ENCODE results near the gene TMEM220. TPM values are rescaled to one million over a fixed set of nuclear protein-coding genes. Genes with fewer than 3 reads are reported as not detected.
A peak's percentile ranks its signal among the peaks of the same experiment; 100 is the strongest.

TMEM220 gene
- total and polyA plus RNA-seq, 2 experiments from 2014 or later: 3.1 to 7.8 TPM

DNA sequence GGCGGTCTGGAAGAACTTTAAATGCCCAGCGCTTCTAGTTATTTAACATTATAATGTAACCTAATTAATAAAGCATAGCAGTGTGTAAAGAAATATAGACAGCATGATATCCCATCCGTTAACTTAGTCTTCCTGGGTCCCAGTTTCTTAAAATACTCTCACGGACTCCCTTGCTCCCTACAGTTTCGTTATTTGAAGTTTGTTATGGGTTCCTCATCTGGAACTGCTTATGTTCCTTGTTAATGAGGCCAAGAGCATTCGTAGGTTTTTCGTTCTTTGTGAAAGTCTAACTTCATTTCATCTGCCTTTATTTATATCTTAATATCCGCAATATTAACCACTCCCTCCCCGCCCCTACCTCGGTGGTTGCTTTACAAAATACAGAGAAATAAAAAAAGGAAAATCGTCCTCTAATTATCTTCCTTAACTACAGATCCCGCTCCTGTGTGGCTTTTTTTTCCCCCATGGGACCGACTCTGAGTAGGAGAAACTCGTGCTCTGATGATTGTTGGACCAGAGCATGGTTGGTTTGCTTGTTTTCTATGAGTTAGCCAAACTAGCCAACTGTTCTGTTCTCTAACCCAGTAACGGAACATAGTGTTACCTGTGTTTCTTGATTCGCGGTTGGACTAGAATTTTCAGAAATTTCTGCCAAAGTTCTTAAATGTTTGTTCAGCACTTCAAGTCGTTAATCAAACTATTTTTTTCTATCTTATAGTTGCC is 31.6 kb downstream of the TMEM220 start (continued):
- TF ChIP-seq, protein P1, sequence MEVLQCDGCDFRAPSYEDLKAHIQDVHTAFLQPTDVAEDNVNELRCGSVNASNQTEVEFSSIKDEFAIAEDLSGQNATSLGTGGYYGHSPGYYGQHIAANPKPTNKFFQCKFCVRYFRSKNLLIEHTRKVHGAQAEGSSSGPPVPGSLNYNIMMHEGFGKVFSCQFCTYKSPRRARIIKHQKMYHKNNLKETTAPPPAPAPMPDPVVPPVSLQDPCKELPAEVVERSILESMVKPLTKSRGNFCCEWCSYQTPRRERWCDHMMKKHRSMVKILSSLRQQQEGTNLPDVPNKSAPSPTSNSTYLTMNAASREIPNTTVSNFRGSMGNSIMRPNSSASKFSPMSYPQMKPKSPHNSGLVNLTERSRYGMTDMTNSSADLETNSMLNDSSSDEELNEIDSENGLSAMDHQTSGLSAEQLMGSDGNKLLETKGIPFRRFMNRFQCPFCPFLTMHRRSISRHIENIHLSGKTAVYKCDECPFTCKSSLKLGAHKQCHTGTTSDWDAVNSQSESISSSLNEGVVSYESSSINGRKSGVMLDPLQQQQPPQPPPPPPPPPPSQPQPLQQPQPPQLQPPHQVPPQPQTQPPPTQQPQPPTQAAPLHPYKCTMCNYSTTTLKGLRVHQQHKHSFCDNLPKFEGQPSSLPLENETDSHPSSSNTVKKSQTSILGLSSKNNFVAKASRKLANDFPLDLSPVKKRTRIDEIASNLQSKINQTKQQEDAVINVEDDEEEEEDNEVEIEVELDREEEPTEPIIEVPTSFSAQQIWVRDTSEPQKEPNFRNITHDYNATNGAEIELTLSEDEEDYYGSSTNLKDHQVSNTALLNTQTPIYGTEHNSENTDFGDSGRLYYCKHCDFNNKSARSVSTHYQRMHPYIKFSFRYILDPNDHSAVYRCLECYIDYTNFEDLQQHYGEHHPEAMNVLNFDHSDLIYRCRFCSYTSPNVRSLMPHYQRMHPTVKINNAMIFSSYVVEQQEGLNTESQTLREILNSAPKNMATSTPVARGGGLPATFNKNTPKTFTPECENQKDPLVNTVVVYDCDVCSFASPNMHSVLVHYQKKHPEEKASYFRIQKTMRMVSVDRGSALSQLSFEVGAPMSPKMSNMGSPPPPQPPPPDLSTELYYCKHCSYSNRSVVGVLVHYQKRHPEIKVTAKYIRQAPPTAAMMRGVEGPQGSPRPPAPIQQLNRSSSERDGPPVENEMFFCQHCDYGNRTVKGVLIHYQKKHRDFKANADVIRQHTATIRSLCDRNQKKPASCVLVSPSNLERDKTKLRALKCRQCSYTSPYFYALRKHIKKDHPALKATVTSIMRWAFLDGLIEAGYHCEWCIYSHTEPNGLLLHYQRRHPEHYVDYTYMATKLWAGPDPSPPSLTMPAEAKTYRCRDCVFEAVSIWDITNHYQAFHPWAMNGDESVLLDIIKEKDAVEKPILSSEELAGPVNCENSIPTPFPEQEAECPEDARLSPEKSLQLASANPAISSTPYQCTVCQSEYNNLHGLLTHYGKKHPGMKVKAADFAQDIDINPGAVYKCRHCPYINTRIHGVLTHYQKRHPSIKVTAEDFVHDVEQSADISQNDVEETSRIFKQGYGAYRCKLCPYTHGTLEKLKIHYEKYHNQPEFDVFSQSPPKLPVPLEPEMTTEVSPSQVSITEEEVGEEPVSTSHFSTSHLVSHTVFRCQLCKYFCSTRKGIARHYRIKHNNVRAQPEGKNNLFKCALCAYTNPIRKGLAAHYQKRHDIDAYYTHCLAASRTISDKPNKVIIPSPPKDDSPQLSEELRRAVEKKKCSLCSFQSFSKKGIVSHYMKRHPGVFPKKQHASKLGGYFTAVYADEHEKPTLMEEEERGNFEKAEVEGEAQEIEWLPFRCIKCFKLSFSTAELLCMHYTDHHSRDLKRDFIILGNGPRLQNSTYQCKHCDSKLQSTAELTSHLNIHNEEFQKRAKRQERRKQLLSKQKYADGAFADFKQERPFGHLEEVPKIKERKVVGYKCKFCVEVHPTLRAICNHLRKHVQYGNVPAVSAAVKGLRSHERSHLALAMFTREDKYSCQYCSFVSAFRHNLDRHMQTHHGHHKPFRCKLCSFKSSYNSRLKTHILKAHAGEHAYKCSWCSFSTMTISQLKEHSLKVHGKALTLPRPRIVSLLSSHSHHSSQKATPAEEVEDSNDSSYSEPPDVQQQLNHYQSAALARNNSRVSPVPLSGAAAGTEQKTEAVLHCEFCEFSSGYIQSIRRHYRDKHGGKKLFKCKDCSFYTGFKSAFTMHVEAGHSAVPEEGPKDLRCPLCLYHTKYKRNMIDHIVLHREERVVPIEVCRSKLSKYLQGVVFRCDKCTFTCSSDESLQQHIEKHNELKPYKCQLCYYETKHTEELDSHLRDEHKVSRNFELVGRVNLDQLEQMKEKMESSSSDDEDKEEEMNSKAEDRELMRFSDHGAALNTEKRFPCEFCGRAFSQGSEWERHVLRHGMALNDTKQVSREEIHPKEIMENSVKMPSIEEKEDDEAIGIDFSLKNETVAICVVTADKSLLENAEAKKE (CRISPR knock-in tag; IDR thresholded peaks at IDR 0.05): no peak
- TF ChIP-seq ZNF114 (CRISPR knock-in tag; IDR thresholded peaks at IDR 0.05) (no peak), EZH2phosphoT487 (IDR thresholded peaks at IDR 0.05; ENCODE audit: unreplicated experiment) (no peak), ZNF331 (CRISPR knock-in tag; IDR thresholded peaks at IDR 0.05; ENCODE audit: low read depth) (no peak), STAT1 (IDR thresholded peaks at IDR 0.05; ENCODE audit: unreplicated experiment) (no peak)

DNA sequence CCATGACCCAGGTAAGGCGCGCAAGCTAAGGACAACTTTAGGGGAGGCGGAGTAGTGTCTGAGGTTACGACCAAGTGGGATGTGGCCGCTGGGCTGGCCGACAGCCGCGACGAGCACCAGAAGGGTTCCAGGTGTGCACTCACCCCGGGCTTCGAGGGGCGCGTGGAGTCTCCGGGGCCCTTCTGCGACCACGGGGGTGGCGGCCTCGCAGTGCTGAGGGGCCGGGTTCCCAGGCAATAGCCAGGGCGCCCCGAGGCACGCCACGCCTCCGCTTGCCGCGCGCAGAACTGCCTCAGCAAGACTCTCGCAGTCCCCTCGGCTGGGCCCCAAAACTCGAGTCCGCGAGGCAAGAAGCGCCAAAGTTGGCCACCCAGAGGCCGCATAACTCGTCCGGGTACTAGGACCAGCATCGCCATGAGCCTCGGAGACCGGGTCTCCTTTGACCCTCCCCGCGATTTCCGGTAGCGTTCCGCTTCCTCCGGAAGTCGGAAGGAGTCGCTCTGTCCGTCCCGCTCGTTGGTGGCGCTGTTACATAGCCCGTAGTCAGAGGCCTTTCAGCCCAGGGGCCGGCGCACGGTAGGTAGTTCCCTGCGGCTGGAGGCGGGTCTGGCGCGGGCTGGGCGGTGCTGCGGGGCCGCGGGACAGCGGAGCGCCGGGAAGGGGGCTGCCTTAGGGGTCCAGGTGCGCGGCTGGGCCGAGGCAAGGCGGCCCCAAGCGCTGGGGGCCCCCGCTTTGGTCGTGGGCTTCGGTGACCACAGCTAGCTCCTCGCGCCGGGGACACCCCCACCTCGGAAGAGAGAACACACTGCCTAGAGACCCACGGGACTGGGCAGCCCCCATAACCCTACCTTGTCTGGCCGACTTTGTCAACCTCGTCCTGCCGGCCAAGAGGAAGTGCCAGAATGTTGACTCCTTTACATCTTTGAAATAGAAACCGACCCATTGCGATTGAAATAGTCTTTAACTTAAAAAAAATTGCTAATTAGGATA is 32.4 kb downstream of the TMEM220 start, which contains the start of the genes ADPRM and SCO1:
Gene ADPRM (plus strand): TSS at position 503 of the 990 bp plus-strand sequence. CDS start 7,333 bp downstream, outside the sequence.
Gene SCO1 (minus strand): TSS at position 442 of the 990 bp plus-strand sequence. CDS start 26 bp downstream, at position 416.
- H3K4me1 Mint-ChIP-seq: peaks cover 9% of the 10 kb centered on the region; the same call in 2 of the 3 replicates
- H2AFZ ChIP-seq: peak within 1 kb of the TSS; percentile 30; the same call in 1 of the 2 replicates
- peak within 1 kb of the TSS; percentile 58 for H3K4me3 ChIP-seq
- H4K20me1 ChIP-seq (replicated peaks; ENCODE audit: insufficient read depth): peaks cover 22% of the 10 kb centered on the region
- H3K27ac ChIP-seq (ENCODE audit: low read depth): peak within 1 kb of the TSS; percentile 82
- H3K9me2 ChIP-seq (ENCODE audit: insufficient read depth): no peaks in the 10 kb centered on the region
- H3K27me3 ChIP-seq (ENCODE audit: insufficient read depth): no peaks in the 10 kb centered on the region
- peak; percentile 98 for ATAC-seq
- peaks cover 28% of the 10 kb centered on the region for H3K36me3 ChIP-seq (ENCODE audit: insufficient read depth)
- no peaks in the 10 kb centered on the region for H3F3A ChIP-seq (replicated peaks; ENCODE audit: low read depth)
- peak within 1 kb of the TSS; percentile 88 for H3K4me2 ChIP-seq
- peaks cover 3% of the 10 kb centered on the region for H3K27me3 Mint-ChIP-seq (ENCODE audit: insufficient read depth, low read depth, poor library complexity)
- DNase-seq (ENCODE audit: low spot score): peak; percentile 99
- no peaks in the 10 kb centered on the region; the same call in 1 of the 2 replicates for H3K4me1 ChIP-seq (ENCODE audit: insufficient read depth)
- H3K27ac Mint-ChIP-seq: peak within 1 kb of the TSS; percentile 95
- H3K79me2 ChIP-seq (replicated peaks; ENCODE audit: insufficient read depth): peaks cover 61% of the 10 kb centered on the region
- H3K9me3 Mint-ChIP-seq: no peaks in the 10 kb centered on the region
- H3K4me3 Mint-ChIP-seq: peak within 1 kb of the TSS; percentile 94
- H3K36me3 Mint-ChIP-seq (ENCODE audit: low read depth): peaks cover 36% of the 10 kb centered on the region
- TF ChIP-seq JUNB (IDR thresholded peaks at IDR 0.05; ENCODE audit: unreplicated experiment) (no peak), EZH2phosphoT487 (IDR thresholded peaks at IDR 0.05; ENCODE audit: unreplicated experiment) (no peak)
- TF ChIP-seq, protein P2, sequence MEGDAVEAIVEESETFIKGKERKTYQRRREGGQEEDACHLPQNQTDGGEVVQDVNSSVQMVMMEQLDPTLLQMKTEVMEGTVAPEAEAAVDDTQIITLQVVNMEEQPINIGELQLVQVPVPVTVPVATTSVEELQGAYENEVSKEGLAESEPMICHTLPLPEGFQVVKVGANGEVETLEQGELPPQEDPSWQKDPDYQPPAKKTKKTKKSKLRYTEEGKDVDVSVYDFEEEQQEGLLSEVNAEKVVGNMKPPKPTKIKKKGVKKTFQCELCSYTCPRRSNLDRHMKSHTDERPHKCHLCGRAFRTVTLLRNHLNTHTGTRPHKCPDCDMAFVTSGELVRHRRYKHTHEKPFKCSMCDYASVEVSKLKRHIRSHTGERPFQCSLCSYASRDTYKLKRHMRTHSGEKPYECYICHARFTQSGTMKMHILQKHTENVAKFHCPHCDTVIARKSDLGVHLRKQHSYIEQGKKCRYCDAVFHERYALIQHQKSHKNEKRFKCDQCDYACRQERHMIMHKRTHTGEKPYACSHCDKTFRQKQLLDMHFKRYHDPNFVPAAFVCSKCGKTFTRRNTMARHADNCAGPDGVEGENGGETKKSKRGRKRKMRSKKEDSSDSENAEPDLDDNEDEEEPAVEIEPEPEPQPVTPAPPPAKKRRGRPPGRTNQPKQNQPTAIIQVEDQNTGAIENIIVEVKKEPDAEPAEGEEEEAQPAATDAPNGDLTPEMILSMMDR (conservative IDR thresholded peaks at IDR 0.05; ENCODE audit: low read depth in 2 of 2): peak; percentile 11 to 26; a peak in 1 of 4 replicates

Measured in GM23338 (cell line).